H1 (cell line): ENCODE results near the gene PPAT. TPM values are rescaled to one million over a fixed set of nuclear protein-coding genes. Genes with fewer than 3 reads are reported as not detected.
A peak's percentile ranks its signal among the peaks of the same experiment; 100 is the strongest.

Experiments
- CTCF ChIA-PET: fragments of 300-600 bp; sonication (Branson Sonifier 250); formaldehyde crosslinking; loops from one replicate; lab custom pipeline; 2021; ENCODE audit not compliant: partially characterized antibody; lab: Charles Lee
- POLR2A ChIA-PET: fragments of 300-600 bp; sonication (Branson Sonifier 250); formaldehyde crosslinking; loops from one replicate; lab custom pipeline; 2021; ENCODE audit warnings: inconsistent platforms; ENCODE audit not compliant: partially characterized antibody; lab: Charles Lee
- DNase-seq, 2 experiments: peaks; one replicate each; pipeline versions ENCODE4 v3.0.0 to v3.0.0-alpha.2; 2010 to 2022; ENCODE audit warnings: low spot score in 2 of 2, low read depth in 1 of 2, mixed read lengths in 1 of 2
- FAIRE-seq: peaks from 2 replicates; lab custom pipeline; 2011; peaks lifted over from hg19 to GRCh38; lab: Jason Lieb, UNC
- H2AFZ ChIP-seq: 2 replicates; pipeline ENCODE4 v1.8.1; 2012; ENCODE audit warnings: low read length, inconsistent platforms
- H2AK5ac ChIP-seq: 2 replicates; pipeline ENCODE4 v1.6.1; 2013; ENCODE audit warnings: low read depth, low read length
- H2BK120ac ChIP-seq: replicated peaks from 2 replicates; pipeline ENCODE3; 2013; ENCODE audit warnings: low read depth, low read length, inconsistent platforms
- H2BK12ac ChIP-seq: 2 replicates; pipeline ENCODE4 v1.6.1; 2013; ENCODE audit warnings: low read depth, low read length
- H2BK15ac ChIP-seq: 2 replicates; pipeline ENCODE4 v1.6.1; 2013; ENCODE audit warnings: low read length
- H2BK20ac ChIP-seq: 2 replicates; pipeline ENCODE4 v1.6.1; 2013; ENCODE audit warnings: low read length
- H2BK5ac ChIP-seq: 2 replicates; pipeline ENCODE4 v1.6.1; 2013; ENCODE audit warnings: low read depth, low read length
- H3K14ac ChIP-seq: 2 replicates; pipeline ENCODE4 v1.6.1; 2013; ENCODE audit warnings: inconsistent platforms; ENCODE audit not compliant: insufficient read length
- H3K18ac ChIP-seq: 2 replicates; pipeline ENCODE4 v1.6.1; 2013; ENCODE audit warnings: low read length; ENCODE audit errors: extremely low read depth
- H3K23ac ChIP-seq: 2 replicates; pipeline ENCODE4 v1.6.1; 2013; ENCODE audit warnings: inconsistent platforms; ENCODE audit not compliant: insufficient read length
- H3K23me2 ChIP-seq: 2 replicates; pipeline ENCODE4 v1.6.1; 2013; ENCODE audit warnings: low read depth, low read length
- H3K27ac ChIP-seq: 2 replicates; pipeline ENCODE4 v1.6.1; 2011; ENCODE audit warnings: low read depth, low read length, inconsistent platforms
- H3K27me3 ChIP-seq, 4 experiments: replicated peaks in 1 of 4; 1 replicate in 1 of 4; 2 replicates in 3 of 4; pipeline versions ENCODE4 v1.6.1 to v1.8.1; 2011 to 2013; ENCODE audit warnings: low read length in 3 of 4, mild to moderate bottlenecking in 3 of 4, inconsistent platforms in 2 of 4, mixed read lengths in 2 of 4, moderate library complexity in 1 of 4; ENCODE audit not compliant: control insufficient read depth in 3 of 4, insufficient read depth in 3 of 4; ENCODE audit errors: extremely low read depth in 1 of 4
- H3K36me3 ChIP-seq, 4 experiments: 2 replicates each; pipeline versions ENCODE4 v1.6.1 to v1.8.1; 2011 to 2013; ENCODE audit warnings: mild to moderate bottlenecking in 4 of 4, low read length in 3 of 4, moderate library complexity in 2 of 4, control low read depth in 1 of 4, inconsistent platforms in 1 of 4; ENCODE audit not compliant: insufficient read depth in 4 of 4, control insufficient read depth in 2 of 4
- H3K4ac ChIP-seq: replicated peaks from 2 replicates; pipeline ENCODE3; 2013; ENCODE audit warnings: low read length, low read depth, mixed read lengths, inconsistent platforms; ENCODE audit not compliant: insufficient read length
- H3K4me1 ChIP-seq, 4 experiments: replicated peaks in 1 of 4; 1 replicate in 1 of 4; 2 replicates in 3 of 4; pipeline versions ENCODE4 v1.6.1 to v1.8.1; 2011 to 2013; ENCODE audit warnings: low read length in 3 of 4, inconsistent platforms in 2 of 4, mixed read lengths in 1 of 4; ENCODE audit not compliant: insufficient read depth in 4 of 4, control insufficient read depth in 3 of 4
- H3K4me2 ChIP-seq, 2 experiments: 2 replicates each; pipeline versions ENCODE4 v1.6.1 to v1.8.1; 2011 to 2013; ENCODE audit warnings: low read depth in 2 of 2, low read length in 2 of 2, control low read depth in 1 of 2, inconsistent platforms in 1 of 2, mild to moderate bottlenecking in 1 of 2; ENCODE audit not compliant: insufficient read depth in 1 of 2
- H3K4me3 ChIP-seq, 4 experiments: fragments of 200-600, 300-600 bp in 1 of 4; sonication (generic), shearing (Covaris generic), sonication (Bioruptor Twin) in 1 of 4; 2 replicates each; pipeline versions ENCODE4 v1.5.1 to v1.8.1; 2011 to 2016; ENCODE audit warnings: low read length in 4 of 4, low read depth in 3 of 4, control low read depth in 2 of 4, inconsistent platforms in 2 of 4, mild to moderate bottlenecking in 2 of 4, mixed read lengths in 1 of 4, moderate library complexity in 1 of 4; ENCODE audit not compliant: insufficient read depth in 2 of 4; ENCODE audit errors: extremely low read depth in 1 of 4
- H3K56ac ChIP-seq: replicated peaks from 2 replicates; pipeline ENCODE3; 2013; ENCODE audit warnings: low read depth, mild to moderate bottlenecking, mixed read lengths, low read length, inconsistent platforms; ENCODE audit not compliant: insufficient read length
- H3K79me1 ChIP-seq: 2 replicates; pipeline ENCODE4 v1.6.1; 2013; ENCODE audit warnings: low read depth, low read length, control low read depth
- H3K79me2 ChIP-seq, 2 experiments: 2 replicates each; pipeline versions ENCODE4 v1.6.1 to v1.8.1; 2012 to 2013; ENCODE audit warnings: low read length in 2 of 2, mild to moderate bottlenecking in 2 of 2, inconsistent platforms in 1 of 2; ENCODE audit not compliant: insufficient read depth in 2 of 2, control insufficient read depth in 1 of 2
- H3K9ac ChIP-seq, 4 experiments: replicated peaks in 1 of 4; 1 replicate in 1 of 4; 2 replicates in 3 of 4; pipeline versions ENCODE4 v1.6.1 to v1.8.1; 2011 to 2013; ENCODE audit warnings: low read depth in 3 of 4, low read length in 3 of 4, control low read depth in 2 of 4, mild to moderate bottlenecking in 2 of 4, moderate library complexity in 2 of 4, inconsistent platforms in 1 of 4; ENCODE audit errors: extremely low read depth in 1 of 4
- H3K9me3 ChIP-seq, 2 experiments: 2 replicates each; pipeline versions ENCODE4 v1.6.1 to v1.8.1; 2012 to 2013; ENCODE audit warnings: mild to moderate bottlenecking in 2 of 2, moderate library complexity in 2 of 2, control low read depth in 1 of 2, inconsistent platforms in 1 of 2, low read depth in 1 of 2, low read length in 1 of 2, mixed read lengths in 1 of 2; ENCODE audit not compliant: insufficient read depth in 2 of 2
- H4K20me1 ChIP-seq, 2 experiments: replicated peaks in 1 of 2; 2 replicates each; pipeline versions ENCODE3 to v1.8.1; 2011 to 2013; ENCODE audit warnings: inconsistent platforms in 2 of 2, low read length in 2 of 2, mild to moderate bottlenecking in 1 of 2; ENCODE audit not compliant: insufficient read depth in 2 of 2, control insufficient read depth in 1 of 2
- H4K5ac ChIP-seq: 2 replicates; pipeline ENCODE4 v1.6.1; 2013; ENCODE audit warnings: low read length, low read depth, mixed read lengths, inconsistent platforms; ENCODE audit not compliant: insufficient read length
- H4K8ac ChIP-seq: 2 replicates; pipeline ENCODE4 v1.8.0; 2013; ENCODE audit warnings: mild to moderate bottlenecking, moderate library complexity, low read length, inconsistent platforms; ENCODE audit not compliant: insufficient read depth; ENCODE audit errors: extremely low read depth
- H4K91ac ChIP-seq: replicated peaks from 2 replicates; pipeline ENCODE3; 2013; ENCODE audit warnings: low read length, mixed read lengths, inconsistent platforms; ENCODE audit not compliant: insufficient read length
- ASH2L ChIP-seq: fragments of 200-600, 300-600 bp; sonication (generic); IDR thresholded peaks from one replicate; pipeline ENCODE4 v1.7.1; 2017; ENCODE audit warnings: low read length
- HDAC2 ChIP-seq, 2 experiments: fragments of 300-600 bp in 1 of 2; sonication (generic) in 1 of 2; IDR thresholded peaks; 2 replicates each; pipeline ENCODE4 v1.6.1; 2011 to 2012; ENCODE audit warnings: low read depth in 2 of 2, low read length in 2 of 2, mild to moderate bottlenecking in 2 of 2, moderate library complexity in 2 of 2, borderline replicate concordance in 1 of 2, inconsistent platforms in 1 of 2
- KDM5A ChIP-seq: fragments of 200-600 bp; IDR thresholded peaks from 2 replicates; pipeline ENCODE4 v1.7.1; 2012; ENCODE audit warnings: mild to moderate bottlenecking, low read length, inconsistent platforms, mixed read lengths
- WGBS, 2 experiments: shearing (Covaris generic) in 1 of 2; methylation state at CpG; one replicate each; pipeline versions ENCODE4 v1.1.6 to v1.1.7; 2013 to 2015; ENCODE audit warnings: low lambda C conversion rate in 2 of 2, mixed read lengths in 2 of 2, inconsistent platforms in 1 of 2, low coverage in 1 of 2, missing lambda C conversion rate in 1 of 2; ENCODE audit not compliant: insufficient replicate concordance in 2 of 2, insufficient coverage in 1 of 2, insufficient read length in 1 of 2; ENCODE audit errors: extremely low coverage in 1 of 2, missing lambda C conversion rate in 1 of 2; 5-methylcytosine and 5-hydroxymethylcytosine counted together
- polyA plus RNA-seq, 7 experiments: library from polyadenylated mRNA; depleted of rRNA in 3 of 7; stranded (reverse) in 5 of 7; unstranded in 2 of 7; fragments of >200 nt in 5 of 7; fragments of 200-250 nt in 2 of 7; gene quantifications; 1 replicate in 5 of 7; 2 replicates in 1 of 7; 4 replicates in 1 of 7; pipeline versions ENCODE4 v1.2.1 to v1.2.3, GENCODE V29; 2011 to 2013; ENCODE audit warnings: missing spikeins in 2 of 7, mixed read lengths in 2 of 7
- total RNA-seq: library from RNA; stranded (reverse); fragmentation: NEBNext Ultra II Directional; extraction: Animal tissue kit (Norgen Biotek cat#: 25700); gene quantifications from 2 replicates; pipeline ENCODE4 v1.2.1, GENCODE V29; 2021
- TF ChIP-seq, protein P1 (sequence below): IDR thresholded peaks from 2 replicates; pipeline ENCODE4 v1.6.1; 2012; ENCODE audit warnings: inconsistent platforms

PPAT gene
- total and polyA plus RNA-seq, 2 of the 8 experiments (the other 6 are each of a cell fraction or from before 2014, with no cell fraction given) = 24.5 to 104 TPM

- Histone ChIP-seq H3K36me3 (peaks cover 0 to 7% (median 0%) of the 10 kb centered on the region in 4 experiments; a peak in 1 of 8 replicates), H3K9ac (peak overlapping the region; percentile 88 to 98 (median 92)), H3K9me3 (no peaks in the 10 kb centered on the region), H3K23ac (no peak overlapping the region), H3K18ac (peak overlapping the region; percentile 87), H2AK5ac (peak overlapping the region; percentile 84; the same call in 1 of the 2 replicates), H3K56ac (no peak overlapping the region), H3K4me3 (peak overlapping the region; percentile 87 to 96 (median 90)), H4K91ac (peak overlapping the region; percentile 89), H2BK12ac (peak overlapping the region; percentile 90; the same call in 1 of the 2 replicates), H3K23me2 (peaks cover 14% of the 10 kb centered on the region), H4K20me1 (peaks cover 10 to 13% of the 10 kb centered on the region in 2 experiments), H3K4me2 (peak overlapping the region; percentile 59 to 71), H2BK20ac (no peak overlapping the region), H3K4ac (peak overlapping the region; percentile 87), H2AFZ (no peak overlapping the region), H4K5ac (peak overlapping the region; percentile 94), H3K27me3 (no peaks in the 10 kb centered on the region)
- 2% methylated on average over 15 of the region's 15 CpGs; no CpG with 5 or more reads in 1 of the 2 experiments for WGBS, 2 experiments
- ChIA-PET CTCF (interaction anchor here (0.8 to 3.3 kb wide), 4 partner anchors 9 to 402 kb away, joined by 4 to 16 read pairs (median 6); no protein-coding TSS in a partner anchor), POLR2A (interaction anchor here (0.8 to 7.7 kb wide), 15 partner anchors 10 to 543 kb away, joined by 3 to 121 read pairs (median 8); partner anchors contain the start of genes AASDH, ARL9, NOA1 and POLR2B)
- TF ChIP-seq ASH2L = no peak
- TF ChIP-seq, protein P1, sequence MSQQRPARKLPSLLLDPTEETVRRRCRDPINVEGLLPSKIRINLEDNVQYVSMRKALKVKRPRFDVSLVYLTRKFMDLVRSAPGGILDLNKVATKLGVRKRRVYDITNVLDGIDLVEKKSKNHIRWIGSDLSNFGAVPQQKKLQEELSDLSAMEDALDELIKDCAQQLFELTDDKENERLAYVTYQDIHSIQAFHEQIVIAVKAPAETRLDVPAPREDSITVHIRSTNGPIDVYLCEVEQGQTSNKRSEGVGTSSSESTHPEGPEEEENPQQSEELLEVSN = no peak
- peak in 1 of 2 experiments; percentile 74; a peak in 1 of 4 replicates for TF ChIP-seq HDAC2 (IDR thresholded peaks at IDR 0.05; ENCODE audit: borderline replicate concordance in 1 of 2, low read depth in 2 of 2, low read length in 2 of 2)
- TF ChIP-seq KDM5A = no peak
- TF ChIP-seq, all 59 proteins: peak for 1
- Histone ChIP-seq H4K8ac (peak overlapping the region; percentile 93), H2BK5ac (peak overlapping the region; percentile 95), H3K14ac (no peak overlapping the region), H3K27ac (peak overlapping the region; percentile 89), H3K79me1 (no peaks in the 10 kb centered on the region), H3K79me2 (peaks cover 50 to 92% of the 10 kb centered on the region in 2 experiments), H2BK120ac (no peak overlapping the region), H3K4me1 (peaks cover 0 to 2% (median under 1%) of the 10 kb centered on the region in 4 experiments; a peak in 5 of 7 replicates), H2BK15ac (no peak overlapping the region; the same call in 1 of the 2 replicates)
- no peak for FAIRE-seq
- peak in 1 of 2 experiments; percentile 67 for DNase-seq
Measured at GRCh38 chr4:56434599-56435139, 746 bp downstream of the PPAT start.
